GM15510 (cell line): ENCODE data around the gene FMO3.

Experiments used
- POLR2A ChIP-seq: IDR thresholded peaks from 3 replicates; pipeline ENCODE4 v1.6.1; 2011; ENCODE audit warnings: borderline replicate concordance; ENCODE audit not compliant: insufficient read length; ENCODE audit errors: extremely low read depth

Gene FMO3

DNA sequence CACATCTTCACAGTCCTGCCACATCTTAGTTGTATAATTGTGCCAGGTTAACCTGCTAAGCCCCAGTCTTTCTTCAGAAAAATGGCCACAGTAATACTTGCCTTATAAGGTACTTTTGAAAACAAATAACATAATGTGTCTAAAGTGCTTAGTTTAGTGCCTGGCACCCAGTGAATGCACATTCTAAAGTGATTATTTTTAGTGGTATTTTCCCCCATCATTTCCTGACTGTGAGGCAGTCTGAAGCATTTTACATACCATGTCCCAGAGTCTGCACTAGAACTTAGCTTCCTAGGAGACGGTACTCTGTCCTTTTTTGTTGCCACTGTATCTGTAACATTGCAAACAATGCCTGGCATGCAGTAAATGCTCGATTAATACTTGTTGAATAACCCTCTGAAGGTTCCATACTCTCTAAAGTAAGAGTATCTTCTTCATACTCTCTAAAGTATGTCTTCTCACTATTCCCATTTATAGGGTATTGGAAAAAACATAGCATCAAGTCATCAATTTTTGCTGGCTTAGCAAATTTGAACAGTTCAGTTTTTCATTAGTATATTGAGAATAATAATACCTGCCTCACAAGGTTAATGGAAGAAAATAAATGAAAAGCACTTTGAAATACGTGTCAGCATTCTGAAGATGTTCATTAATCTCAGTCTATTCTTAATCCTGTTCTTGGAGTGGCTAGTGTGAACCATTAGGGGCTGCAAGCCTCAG lies 43.7 kb downstream of the FMO3 start:
- TF ChIP-seq POLR2A = no peak

DNA sequence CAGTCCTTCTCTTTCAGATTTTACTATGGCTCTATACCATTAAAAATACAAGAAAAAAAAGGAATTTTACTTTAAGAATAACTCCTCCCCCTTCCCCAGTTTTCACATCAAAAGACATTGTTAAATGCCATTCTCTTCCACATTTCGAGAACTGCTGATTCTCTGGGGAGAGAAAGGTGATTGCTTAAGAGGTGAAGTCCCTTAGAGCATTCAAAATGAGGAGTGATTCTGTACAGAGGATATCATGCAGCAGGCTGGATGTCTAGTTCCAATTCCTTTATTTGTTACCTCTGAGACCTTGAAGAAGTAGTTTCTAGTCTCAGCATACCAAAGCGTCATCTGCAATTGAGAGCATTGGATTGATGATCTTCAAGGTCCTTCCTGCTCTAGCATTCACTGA lies 46.9 kb downstream of the FMO3 start:
- no peak for TF ChIP-seq POLR2A

DNA sequence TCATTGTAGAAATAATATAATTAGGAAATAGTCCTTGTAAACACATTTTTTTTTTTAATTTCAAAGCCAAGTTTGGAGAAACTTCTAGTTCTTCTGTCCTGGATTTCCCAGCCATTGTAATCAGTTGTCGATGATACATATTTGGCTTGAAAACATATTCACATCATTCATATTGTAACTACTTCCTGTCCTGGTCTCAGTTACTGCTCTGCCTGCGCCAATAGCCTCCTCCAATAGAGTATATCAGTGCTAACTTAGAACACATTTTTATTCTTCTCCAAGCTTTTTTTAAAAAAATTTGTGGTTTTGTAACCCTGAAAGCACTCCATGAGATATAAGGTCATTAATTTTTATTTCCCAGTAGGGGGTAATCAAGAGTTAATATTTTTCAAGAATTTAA lies 48.3 kb downstream of the FMO3 start:
- TF ChIP-seq POLR2A = no peak

DNA sequence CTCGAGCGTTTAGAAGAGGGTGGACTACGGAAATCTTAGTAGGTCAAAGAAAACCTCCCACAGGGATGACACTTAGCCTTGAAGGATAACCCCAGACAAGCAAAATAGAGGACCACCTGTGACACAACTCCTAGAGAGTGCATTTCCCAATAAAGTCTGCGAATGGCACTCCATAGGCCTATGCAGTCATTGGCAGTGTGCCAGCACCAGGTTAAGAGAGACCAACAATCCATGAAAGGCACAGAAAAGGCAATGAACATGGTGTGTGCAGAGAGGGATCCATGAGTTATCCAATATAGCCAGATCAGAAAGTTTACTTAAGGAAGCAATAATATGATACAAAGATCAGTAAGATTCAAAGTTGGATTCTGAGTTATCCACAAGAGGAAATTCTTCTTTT lies 49.2 kb downstream of the FMO3 start:
- TF ChIP-seq POLR2A = no peak

DNA sequence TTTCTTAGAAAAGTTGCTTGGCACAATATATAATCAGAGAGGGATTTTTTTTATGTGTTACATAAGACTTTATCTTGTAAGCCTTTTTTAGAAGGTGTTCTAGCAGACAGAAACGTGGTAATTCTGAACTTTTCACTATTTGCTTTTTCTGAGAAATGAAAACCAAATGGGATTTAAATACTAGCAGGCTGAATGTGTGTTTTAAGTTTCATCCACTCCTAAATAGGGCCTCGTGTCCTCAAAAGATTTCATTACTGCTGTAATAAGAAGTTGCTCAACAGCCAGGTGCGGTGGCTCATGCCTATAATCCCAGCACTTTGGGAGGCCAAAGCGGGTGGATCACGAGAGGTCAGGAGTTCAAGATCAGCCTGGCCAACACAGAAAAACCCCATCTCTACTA lies 49.7 kb downstream of the FMO3 start:
- no peak for TF ChIP-seq POLR2A

DNA sequence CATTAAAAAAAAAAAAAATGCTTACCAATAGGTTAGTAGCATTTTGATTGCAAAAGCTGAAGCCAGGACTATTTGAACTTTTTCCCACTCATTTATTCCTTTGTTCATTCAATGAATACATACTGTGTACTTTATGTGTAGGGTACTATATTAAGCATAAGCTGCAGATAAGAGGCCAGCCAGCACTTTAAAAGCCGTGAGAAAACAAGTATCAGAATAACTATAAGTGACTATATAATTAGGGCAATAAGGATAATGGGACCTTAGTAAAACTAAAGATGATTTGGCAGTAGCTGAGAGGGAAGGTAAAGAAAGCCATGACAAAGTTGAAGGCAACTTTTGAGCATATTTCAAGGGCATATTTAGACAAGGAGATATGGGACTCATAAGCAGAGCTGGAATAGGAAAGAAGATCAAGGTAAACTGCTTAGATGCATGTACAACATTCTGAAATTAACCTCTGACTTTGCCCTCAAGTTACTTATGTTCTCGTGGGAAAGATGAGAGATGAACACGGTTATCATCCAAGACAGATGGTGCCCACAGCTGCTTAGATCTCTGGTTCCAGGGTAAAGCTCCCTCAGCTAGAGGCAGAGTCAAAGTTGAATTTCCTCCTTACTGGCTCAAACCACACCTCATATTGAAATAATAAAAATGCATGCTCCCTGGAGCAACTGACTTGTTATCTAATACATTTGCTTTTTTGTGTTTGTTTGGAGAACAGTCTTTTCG lies 50.4 kb downstream of the FMO3 start:
- TF ChIP-seq POLR2A = no peak

DNA sequence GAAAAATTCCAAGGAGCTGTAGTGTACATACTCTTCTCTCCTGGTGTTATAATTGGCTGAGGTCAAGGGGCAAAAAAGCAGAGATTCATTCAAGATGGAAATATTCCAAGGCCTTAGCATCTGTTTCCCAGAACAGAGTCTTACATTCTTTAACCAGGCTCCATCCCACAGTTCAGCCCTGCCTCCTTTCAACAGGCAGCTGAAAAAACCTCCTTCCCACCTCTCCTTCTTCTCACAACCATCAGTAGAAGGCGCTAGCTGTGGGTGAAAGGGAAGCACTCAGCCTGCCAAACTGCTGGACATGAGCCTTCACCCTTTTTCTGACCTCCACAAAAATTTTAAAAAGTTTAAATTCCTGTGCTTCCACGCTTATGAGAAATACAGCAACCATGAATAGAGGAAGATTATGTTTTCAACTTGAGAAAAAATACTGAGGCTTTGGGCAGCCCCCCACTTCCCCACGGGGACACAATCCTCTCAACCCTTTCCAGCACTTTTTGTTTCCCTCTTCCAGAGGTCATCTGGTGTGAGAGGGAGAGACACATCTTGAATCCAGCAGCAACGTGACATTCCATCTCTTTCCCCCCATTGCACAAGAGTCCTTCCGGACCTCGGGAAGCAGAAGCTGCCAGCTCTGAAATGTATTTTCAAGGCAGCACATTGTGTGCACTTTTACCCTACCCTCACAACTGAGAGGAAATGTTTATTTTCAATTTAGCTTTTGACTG lies 51.1 kb downstream of the FMO3 start:
- no peak for TF ChIP-seq POLR2A

DNA sequence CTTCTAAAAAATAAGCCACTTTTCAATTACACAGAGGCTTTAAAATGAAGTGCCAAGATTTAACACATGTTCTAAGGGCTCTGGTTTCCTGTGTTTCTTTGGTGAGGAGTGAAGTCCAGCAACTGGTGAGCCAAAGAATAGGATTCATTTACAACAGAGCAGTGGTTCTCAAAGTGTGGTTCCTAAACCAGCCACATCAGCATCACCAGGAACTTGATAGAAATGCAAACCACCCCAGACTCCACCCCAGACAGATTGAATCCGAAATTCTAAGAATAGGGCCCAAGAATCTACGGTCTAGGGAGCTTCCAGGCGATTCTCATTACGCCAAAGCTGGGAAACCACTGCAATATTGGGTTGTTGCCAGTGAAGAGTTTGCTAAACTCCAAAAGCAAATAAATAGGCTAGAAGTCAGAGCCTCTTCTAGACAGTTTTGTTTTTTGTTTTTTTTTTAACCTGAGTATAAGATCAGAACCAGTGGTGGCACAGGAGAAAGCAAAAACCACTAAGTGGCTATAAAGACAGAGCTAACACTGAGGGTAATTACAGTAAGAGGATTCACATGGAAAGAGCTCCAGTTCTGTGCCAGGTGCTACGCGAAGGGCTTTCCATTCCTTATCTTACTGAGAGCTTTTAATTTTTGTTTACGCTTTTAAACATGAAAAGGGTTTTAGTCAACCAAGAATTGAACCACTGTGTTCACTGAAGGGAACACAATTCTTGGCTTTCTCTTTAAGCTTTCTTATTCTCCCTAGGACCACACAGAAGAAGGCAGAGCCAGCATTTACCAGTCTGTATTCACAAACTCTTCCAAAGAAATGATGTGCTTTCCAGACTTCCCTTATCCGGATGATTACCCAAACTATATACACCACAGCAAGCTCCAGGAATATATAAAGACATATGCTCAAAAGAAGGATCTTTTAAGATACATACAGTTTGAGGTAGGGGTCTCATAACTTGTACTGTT lies 52.0 kb downstream of the FMO3 start:
- no peak for TF ChIP-seq POLR2A

DNA sequence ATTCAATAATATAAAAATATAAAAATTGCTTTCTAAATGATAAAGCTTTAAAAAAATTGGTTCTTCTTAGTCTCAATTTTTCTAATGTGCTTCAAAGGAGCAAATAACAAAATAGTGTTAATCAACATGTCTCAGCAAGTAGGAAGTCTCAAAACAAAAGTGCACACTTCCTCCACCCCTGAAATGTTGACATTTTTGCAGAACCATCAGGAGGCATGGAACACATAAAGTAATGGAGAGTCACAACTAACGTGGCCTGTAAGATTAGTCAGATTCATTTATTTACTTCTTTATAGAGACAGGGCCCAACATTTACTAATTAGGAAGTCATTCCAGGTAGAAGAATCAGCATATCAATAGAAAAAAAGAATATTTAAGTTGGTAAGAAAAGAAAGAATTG lies 59.5 kb downstream of the FMO3 start:
- no peak for TF ChIP-seq POLR2A

DNA sequence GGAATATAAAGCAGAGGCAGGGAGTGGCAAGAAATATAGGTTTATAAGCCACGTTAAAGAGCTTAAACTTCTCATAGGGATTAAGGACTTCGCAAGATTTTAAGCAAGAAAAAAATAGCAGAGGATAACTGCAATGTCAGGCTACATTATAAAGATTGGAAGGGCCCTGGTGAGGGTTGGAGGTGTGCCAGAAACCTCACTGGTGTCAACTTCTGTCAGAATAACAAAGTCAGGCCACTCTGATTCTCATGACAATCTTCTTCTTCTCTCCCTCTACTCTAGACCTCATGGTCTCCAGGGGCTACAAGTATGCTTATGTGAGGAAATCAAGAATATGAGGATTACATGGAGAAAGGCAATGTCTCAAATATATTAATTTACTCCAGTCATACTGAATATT lies 61.8 kb downstream of the FMO3 start:
- TF ChIP-seq POLR2A = no peak

DNA sequence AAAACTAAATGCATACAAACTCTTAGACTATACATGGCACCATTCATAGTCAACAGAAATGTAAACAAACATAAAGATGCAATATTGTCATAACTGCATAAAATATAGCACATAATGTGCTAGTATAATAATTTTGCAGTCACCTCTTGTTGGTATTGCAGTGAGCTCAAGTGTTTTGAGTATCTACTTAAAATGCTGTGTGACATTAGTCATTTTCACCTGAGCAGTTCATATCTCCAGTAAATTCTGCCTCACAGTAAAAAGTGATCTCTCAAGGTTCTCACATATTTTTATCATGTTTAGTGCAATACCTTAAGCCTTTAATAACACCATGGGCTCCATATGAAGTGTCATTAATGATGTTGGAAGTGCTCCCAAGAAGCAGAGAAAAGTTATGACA lies 64.8 kb downstream of the FMO3 start:
- no peak for TF ChIP-seq POLR2A

DNA sequence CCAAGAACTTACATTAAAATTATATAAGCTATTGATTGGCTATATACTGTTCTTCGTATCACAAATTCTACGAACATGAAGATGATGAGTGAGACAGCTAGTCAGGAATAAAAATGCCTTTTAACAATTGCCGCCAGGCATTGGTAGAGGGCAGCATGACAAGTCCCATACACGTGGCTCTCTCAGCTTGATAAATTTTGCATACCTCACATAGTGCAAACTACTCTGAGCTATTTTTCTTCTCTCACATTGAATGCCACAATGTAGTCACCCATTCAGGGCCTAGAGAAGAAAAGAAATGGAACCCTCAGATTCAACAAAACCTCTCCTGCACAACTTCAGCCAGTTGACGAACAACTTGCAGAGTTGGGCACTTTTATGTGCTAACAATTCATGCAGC lies 67.4 kb downstream of the FMO3 start:
- no peak for TF ChIP-seq POLR2A

DNA sequence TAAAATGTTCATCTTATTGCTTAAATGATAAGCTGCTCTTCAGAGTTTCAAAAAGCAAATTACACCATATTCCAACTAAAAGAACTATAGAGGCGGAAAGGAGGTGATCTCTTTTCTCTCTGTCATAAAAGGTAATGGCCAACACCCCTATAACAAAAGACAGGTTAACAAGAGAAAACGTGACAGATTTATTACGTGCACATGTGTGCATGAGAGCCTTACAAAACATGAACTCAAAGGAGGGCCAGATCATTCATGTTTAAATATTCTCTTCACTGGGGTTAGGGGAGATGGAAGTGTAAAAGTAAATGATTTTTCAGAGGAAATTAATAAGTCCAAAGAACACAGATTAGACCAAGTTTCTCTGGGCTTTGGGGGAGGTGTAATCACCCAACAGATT lies 67.8 kb downstream of the FMO3 start:
- no peak for TF ChIP-seq POLR2A

DNA sequence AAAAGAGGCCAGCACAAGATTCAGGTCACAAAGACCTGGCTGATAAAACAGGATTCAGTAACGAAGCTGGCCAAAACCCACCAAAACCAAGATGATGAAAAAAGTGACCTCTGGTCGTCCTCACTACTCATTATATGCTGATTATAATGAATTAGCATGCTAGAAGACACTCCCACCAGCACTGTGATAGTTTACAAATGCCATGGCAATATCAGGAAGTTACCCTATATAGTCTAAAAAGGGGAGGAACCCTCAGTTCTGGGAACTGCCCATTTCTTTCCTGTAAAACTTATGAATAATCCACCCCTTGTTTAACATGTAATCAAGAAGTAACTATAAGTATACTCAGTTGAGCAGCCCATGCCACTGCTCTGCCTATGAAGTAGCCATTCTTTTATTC lies 68.4 kb downstream of the FMO3 start:
- TF ChIP-seq POLR2A = no peak
